ENCODE results near the gene TRRAP.
A peak's percentile ranks its signal among the peaks of the same experiment; 100 is the strongest.

Gene TRRAP

GRCh38 chr7:98902523-98902922, 24.2 kb downstream of the TRRAP start:
- peak; percentile 12 for DNase-seq (ENCODE audit: low read depth)

DNA sequence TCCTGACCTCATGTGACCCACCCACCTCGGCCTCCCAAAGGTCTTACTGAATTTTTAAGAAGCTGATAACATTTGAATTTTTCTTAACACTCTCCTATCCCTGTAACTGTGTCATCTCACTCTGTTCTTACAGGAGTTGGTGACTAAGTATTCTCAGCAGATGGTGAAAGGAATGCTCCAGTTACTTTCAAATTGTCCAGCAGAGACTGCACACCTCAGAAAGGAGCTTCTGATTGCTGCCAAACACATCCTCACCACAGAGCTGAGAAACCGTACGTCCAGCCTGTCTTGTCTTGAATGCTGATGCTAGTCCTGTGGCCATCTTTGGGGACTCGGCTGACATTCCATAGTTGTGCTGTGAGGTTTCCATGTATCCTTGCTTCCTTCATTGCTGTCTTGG, 24.9 kb downstream of the TRRAP start:
- no peak for DNase-seq (ENCODE audit: low read depth)

GRCh38 chr7:98907570-98907969, 29.2 kb downstream of the TRRAP start:
- DNase-seq (ENCODE audit: low read depth), result no peak

GRCh38 chr7:98908585-98908984, 30.3 kb downstream of the TRRAP start:
- DNase-seq (ENCODE audit: low read depth), result no peak

- no peak for DNase-seq (ENCODE audit: low read depth)
Measured at GRCh38 chr7:98909487-98909886, 31.2 kb downstream of the TRRAP start.

- no peak for DNase-seq (ENCODE audit: low read depth)
Measured at GRCh38 chr7:98910427-98910826, 32.1 kb downstream of the TRRAP start.

GRCh38 chr7:98911916-98912315, 33.6 kb downstream of the TRRAP start:
- DNase-seq (ENCODE audit: low read depth), result no peak

- DNase-seq (ENCODE audit: low read depth), result no peak
Measured at GRCh38 chr7:98913026-98913425, 34.7 kb downstream of the TRRAP start.

DNA sequence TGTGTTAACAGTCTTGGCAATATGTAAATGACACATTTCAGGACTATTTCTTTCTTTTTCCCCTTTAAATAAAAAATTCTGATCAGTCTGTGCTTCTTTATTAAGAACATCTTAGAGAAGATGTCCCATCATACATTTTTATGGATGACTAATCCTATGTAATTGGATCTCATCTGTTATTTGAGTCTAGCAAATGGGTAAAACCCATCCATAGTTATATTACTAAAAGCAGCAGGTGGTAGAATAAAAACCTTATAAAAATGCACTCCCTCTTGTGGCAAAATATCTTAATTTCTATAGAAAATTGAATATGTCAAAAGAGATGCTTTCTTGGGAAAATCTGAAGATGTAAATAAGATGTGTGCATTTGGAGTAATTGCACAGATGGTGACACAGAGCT, 35.3 kb downstream of the TRRAP start:
- no peak for DNase-seq (ENCODE audit: low read depth)

DNA sequence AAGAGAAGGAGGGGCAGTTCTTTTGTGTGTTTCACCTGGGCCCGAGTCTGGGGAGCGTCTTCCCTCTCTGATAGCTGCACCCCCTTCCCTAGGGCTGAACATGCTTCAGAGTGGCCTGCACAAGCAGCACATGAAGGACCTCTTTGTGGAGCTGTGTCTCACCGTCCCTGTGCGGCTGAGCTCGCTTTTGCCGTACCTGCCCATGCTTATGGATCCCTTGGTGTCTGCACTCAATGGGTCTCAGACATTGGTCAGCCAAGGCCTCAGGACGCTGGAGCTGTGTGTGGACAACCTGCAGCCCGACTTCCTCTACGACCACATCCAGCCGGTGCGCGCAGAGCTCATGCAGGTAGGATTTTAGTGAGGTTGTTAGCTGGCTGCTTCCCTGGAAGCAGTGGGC, 39.0 kb downstream of the TRRAP start:
- DNase-seq (ENCODE audit: low read depth), result no peak

DNA sequence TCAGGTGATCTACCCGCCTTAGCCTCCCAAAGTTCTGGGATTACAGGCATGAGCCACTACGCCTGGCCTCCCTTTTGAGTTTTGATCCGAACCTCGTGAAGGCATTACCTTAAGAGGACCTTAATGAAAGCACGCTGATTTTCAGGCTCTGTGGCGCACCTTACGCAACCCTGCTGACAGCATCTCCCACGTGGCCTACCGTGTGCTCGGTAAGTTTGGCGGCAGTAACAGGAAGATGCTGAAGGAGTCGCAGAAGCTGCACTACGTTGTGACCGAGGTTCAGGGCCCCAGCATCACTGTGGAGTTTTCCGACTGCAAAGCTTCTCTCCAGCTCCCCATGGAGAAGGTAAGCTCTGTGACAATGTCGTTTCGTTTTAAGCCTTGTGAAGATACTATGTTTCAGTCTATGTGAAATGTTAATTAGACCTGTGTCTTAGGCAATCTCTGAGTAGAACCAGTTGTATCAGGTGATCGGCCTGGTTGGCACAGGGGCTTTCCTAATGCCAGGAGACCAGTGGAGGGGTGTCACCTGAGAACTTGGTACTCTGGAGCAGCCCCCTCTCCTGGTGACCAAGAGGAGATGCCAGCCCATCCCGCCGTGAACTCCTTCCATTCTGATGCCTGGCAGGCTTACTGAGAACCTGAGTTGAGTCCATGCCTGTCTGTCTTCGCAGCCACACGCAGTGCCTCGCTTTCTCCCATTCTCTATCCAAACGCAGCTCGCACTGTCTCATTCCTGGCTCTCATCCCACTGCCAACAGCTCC, 43.5 kb downstream of the TRRAP start:
- no peak for DNase-seq (ENCODE audit: low read depth)

DNA sequence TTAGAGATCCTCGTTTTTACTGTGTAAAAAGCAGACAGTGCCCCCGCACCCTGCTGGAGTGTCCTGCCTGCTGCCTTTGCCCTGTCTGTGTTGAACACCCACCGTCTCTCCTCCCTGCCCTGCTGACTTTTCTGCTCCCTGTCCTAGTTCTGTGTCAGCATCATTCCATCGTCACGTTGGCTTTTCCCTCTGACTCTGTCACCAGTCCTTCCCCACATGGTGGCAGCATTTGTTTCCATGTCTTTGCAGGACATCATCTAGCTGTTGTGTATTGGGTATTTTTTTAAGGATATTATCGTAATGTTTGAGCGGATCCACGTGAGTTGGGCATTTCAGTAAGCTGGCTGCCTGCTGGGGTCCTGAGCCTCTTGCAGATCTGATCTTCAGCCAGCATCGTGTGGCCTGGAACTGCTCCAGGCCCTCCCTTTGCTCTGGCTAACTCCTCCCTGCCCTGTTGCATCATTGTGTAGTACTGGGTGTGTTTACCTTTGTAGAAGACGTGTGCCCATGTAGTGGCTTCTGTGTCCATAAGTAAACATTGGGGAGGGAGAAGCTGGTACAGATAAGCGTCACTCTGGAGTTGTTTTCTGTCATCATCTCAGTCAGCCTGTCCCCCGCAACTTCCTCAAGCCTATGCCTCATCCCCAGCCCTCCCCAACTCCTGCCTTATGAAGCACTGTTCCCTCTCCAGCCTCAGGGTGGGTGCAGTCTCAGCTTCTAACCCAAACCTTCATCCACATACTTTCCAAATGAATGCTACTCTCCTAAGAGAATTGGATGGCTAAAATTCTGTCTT, 44.3 kb downstream of the TRRAP start:
- DNase-seq (ENCODE audit: low read depth), result peak; percentile 90

- DNase-seq (ENCODE audit: low read depth), result no peak
Measured at GRCh38 chr7:98923512-98923911, 45.2 kb downstream of the TRRAP start.

DNA sequence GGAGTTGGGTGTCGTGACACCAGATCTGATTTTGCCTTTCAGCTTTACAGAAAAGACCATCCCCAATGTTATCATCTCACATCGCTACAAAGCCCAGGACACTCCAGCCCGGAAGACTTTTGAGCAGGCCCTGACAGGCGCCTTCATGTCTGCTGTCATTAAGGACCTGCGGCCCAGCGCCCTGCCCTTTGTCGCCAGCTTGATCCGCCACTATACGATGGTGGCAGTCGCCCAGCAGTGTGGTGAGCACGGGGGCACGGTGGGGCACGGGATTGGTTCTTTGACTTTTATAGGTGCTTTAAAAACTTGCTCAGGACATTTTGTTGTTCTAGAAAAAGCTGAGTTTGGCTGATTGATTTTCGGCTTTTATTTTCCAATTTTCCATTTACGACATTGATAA, 48.8 kb downstream of the TRRAP start:
- no peak for DNase-seq (ENCODE audit: low read depth)

- no peak for DNase-seq (ENCODE audit: low read depth)
Measured at GRCh38 chr7:98930464-98930863, 52.1 kb downstream of the TRRAP start.

DNA sequence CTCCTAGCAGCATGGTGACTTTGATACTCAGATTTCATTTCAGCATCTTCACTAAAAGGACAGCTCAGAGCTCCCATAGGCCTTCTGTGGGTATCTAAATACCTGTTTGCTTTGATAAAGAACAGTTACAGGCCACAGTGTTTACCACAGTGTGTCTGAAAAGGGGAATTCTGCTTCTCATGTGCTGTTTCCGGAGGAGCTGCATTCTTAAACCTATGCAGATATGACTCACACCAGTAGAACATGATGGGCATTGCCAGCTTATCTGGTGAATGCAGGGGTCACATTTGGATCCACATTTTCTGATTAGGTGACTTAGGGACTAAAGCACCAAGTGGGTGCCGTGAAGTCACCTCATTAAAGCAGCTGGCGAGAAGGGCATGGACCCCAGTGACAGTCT, 52.6 kb downstream of the TRRAP start:
- DNase-seq (ENCODE audit: low read depth), result peak; percentile 65

GRCh38 chr7:98933321-98933720, 55.0 kb downstream of the TRRAP start:
- no peak for DNase-seq (ENCODE audit: low read depth)

DNA sequence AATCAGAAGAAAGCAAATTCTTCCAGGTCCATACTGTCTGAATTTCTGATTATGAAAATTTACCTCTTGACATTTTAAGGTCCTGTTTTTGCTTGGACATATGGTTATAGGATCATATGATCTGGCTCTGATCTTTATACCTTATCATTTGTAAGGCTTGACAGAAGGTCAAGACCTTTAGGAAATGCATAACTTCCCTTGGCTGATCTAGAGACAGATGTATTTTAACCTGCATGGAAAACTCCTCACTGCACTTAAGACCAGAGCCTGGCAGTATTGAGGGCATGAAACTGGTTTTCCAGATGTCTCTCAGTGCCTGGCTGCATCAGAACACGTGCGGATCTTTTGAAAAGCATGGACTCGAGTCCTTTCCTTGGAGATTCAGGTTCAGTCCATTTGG, 55.9 kb downstream of the TRRAP start:
- no peak for DNase-seq (ENCODE audit: low read depth)

DNA sequence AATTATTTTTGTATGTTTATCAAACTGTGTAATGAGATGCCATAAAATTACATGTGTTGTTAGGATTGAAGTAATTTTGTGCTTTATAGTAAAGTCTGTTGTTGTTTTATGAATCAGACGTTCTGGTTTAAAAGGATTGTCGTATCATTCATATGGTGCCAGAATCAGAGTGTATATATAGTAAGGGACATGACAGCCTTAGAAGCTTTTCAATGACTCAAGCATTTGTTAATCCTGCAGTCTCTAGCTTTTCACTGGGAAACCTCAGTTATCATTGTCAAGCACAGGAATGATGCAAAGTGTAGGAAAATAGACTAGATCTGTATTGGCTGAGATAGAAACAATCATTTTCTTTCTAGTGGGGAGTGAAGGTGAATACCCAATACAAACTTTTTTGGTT, 57.5 kb downstream of the TRRAP start:
- peak; percentile 79 for DNase-seq (ENCODE audit: low read depth)

DNA sequence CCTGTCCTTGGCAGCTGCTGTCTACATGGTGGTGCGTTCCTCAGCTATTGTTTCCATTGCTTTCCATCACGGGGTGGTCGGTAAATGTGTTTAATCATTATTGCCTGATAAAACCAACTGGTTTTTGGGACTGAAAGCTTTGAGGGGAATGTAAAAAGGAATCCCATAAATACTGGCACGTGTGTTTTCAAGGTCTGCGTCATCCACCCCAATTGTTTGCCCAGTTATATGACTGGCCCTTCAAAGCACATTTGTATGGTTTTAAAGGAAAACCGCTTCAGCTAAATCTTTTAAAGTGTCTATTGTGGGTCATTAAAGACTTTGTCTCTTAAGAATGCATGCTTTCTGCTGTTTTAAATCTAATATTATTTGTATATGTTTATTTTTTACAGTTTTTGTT, 65.0 kb downstream of the TRRAP start:
- DNase-seq (ENCODE audit: low read depth), result no peak

DNA sequence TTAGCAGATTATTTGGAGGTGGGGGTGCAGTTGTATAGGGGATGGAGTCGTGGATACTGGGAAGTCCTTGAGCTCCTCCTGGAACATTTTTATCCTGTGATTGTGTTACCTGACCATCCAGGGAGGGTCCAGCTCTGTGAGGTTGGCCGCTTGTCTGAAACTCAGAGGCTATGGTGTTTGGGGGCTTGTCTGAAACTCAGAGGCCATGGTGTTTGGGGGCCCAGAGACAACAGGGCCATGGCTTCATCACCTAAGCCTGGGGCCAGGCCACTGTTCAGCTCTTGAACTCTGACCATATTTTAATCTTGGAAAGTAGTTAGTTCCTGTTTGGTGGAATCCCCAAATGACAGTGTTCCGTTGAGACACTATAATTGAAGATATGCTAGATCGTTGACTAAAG, 66.1 kb downstream of the TRRAP start:
- DNase-seq (ENCODE audit: low read depth), result no peak

- no peak for DNase-seq (ENCODE audit: low read depth)
Measured at GRCh38 chr7:98945852-98946251, 67.5 kb downstream of the TRRAP start.

DNA sequence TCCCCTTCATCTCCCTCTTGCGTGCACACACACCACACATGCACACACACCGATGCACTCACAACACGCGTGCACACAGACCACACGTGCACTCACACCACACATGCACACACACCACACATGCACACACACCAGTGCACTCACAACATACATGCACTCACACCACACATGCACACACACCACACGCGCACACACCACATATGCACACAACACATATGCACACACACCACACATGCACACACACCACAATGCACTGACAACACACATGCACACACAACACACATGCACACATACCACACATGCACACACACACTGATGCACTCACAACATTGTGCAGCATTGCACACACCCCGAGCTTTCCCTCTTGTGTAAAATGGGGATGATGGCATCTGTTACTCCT, 68.1 kb downstream of the TRRAP start:
- no peak for DNase-seq (ENCODE audit: low read depth)
